Activated naive CD4-positive, alpha-beta T cell treated with anti-CD3 and anti-CD28 coated beads, Interleukin-2, amount 50 U/mL, for 24 hours (primary cell): ENCODE measurements around the gene HOTAIR.
A peak's percentile ranks its signal among the peaks of the same experiment; 100 is the strongest.

Experiments used
- H3K27ac Mint-ChIP-seq: one replicate; pipeline ENCODE4 v1.8.0; 2021; ENCODE audit warnings: mild to moderate bottlenecking, mixed read lengths
- H3K27me3 Mint-ChIP-seq: one replicate; pipeline ENCODE4 v1.8.0; 2021; ENCODE audit warnings: mixed read lengths
- H3K36me3 Mint-ChIP-seq: one replicate; pipeline ENCODE4 v1.8.0; 2021; ENCODE audit warnings: mixed read lengths
- H3K4me1 Mint-ChIP-seq: one replicate; pipeline ENCODE4 v1.8.0; 2021; ENCODE audit warnings: mixed read lengths
- H3K4me3 Mint-ChIP-seq: one replicate; pipeline ENCODE4 v1.8.0; 2021; ENCODE audit warnings: mild to moderate bottlenecking, mixed read lengths
- H3K9me3 Mint-ChIP-seq: one replicate; pipeline ENCODE4 v1.8.0; 2021; ENCODE audit warnings: mixed read lengths

Gene HOTAIR

DNA sequence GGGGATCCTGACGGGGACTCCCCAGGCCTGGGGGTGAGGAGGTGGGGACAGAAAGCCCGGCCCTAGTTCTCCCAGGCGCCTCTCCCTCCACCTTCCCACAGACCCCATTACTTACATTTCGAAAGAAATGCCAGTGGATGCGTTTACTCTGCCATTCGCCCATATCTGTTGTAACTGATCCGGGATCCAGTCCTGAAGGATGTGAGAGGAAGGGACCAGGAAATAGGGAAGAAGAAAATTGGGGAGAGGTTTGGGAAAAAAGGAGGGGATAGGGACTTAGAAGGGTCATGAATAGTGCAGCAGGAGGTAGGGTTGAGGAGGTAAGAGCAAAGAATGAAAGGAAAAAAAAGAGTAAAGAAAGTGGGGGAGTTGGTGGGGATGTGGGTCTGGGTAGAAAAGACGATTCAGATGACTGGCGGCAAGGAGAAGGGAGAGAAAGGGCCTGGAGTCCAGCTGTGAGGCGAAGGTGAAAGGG, 18.9 kb downstream of the HOTAIR start:
- peaks cover 8% of the 10 kb centered on the region for H3K9me3 Mint-ChIP-seq
- peaks cover 23% of the 10 kb centered on the region for H3K4me1 Mint-ChIP-seq
- H3K27ac Mint-ChIP-seq = peak overlapping the region; percentile 67
- H3K27me3 Mint-ChIP-seq = peaks cover 73% of the 10 kb centered on the region
- no peak overlapping the region for H3K4me3 Mint-ChIP-seq
- peaks cover 2% of the 10 kb centered on the region for H3K36me3 Mint-ChIP-seq

DNA sequence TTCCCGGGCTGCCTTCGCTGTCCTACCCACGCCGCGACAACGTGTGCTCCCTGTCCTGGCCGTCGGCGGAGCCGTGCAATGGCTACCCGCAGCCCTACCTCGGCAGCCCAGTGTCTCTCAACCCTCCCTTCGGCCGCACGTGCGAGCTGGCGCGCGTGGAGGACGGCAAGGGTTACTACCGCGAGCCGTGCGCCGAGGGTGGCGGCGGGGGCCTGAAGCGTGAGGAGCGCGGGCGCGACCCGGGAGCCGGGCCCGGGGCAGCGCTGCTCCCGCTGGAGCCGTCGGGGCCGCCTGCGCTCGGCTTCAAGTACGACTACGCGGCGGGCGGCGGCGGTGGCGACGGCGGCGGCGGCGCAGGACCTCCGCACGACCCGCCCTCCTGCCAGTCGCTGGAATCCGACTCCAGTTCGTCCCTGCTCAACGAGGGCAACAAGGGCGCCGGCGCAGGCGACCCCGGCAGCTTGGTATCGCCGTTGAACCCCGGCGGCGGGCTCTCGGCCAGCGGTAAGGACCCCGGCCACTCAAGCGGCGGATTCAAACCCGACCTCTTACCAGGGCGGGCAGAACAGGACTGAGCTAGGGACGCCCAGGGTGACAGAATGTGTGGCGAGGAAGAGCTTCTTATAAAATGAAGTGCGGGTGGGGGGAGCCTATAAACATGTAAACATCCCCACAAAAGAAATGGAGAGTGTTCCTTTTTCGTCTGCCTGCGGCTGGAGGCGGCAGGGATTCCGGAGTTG, 19.5 kb downstream of the HOTAIR start:
- H3K4me1 Mint-ChIP-seq = peaks cover 21% of the 10 kb centered on the region
- H3K27ac Mint-ChIP-seq = no peak overlapping the region
- peaks cover 2% of the 10 kb centered on the region for H3K36me3 Mint-ChIP-seq
- no peak overlapping the region for H3K4me3 Mint-ChIP-seq
- H3K27me3 Mint-ChIP-seq = peaks cover 73% of the 10 kb centered on the region
- peaks cover 8% of the 10 kb centered on the region for H3K9me3 Mint-ChIP-seq

DNA sequence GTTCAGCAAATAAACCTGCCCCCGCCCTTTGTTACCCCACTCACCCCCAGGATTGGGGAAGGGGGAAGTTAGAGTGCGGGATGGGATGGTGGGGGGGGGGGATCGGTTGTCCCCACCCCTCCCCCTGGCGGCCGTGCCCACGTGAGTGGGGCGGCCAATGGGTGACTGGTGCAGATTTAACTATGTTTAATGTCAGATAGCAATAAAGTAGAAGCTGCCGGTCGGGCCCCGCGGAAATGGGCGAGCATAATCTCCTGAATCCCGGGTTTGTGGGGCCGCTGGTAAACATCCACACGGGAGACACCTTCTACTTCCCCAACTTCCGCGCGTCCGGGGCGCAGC, 20.1 kb downstream of the HOTAIR start, which contains the start of gene HOXC12:
TSS of gene HOXC12 (plus strand) at position 210 of the 342 bp plus-strand sequence. CDS start at position 237, 27 bp downstream.
- H3K4me3 Mint-ChIP-seq = no peak within 1 kb of the TSS
- peak within 1 kb of the TSS; percentile 70 for H3K27ac Mint-ChIP-seq
- H3K9me3 Mint-ChIP-seq = peaks cover 5% of the 10 kb centered on the region
- H3K27me3 Mint-ChIP-seq = peaks cover 70% of the 10 kb centered on the region
- H3K4me1 Mint-ChIP-seq = peaks cover 20% of the 10 kb centered on the region
- peaks cover 1% of the 10 kb centered on the region for H3K36me3 Mint-ChIP-seq

- Mint-ChIP-seq H3K9me3 (peaks cover 4% of the 10 kb centered on the region), H3K4me1 (peaks cover 20% of the 10 kb centered on the region), H3K27ac (peak overlapping the region; percentile 70), H3K27me3 (peaks cover 70% of the 10 kb centered on the region), H3K4me3 (no peak overlapping the region), H3K36me3 (no peaks in the 10 kb centered on the region)
Measured at GRCh38 chr12:53953831-53954693, 20.7 kb downstream of the HOTAIR start.

- Mint-ChIP-seq H3K27ac (peak overlapping the region; percentile 90), H3K4me3 (peak overlapping the region; percentile 30), H3K36me3 (no peaks in the 10 kb centered on the region), H3K27me3 (peaks cover 71% of the 10 kb centered on the region), H3K4me1 (peaks cover 20% of the 10 kb centered on the region), H3K9me3 (peaks cover 4% of the 10 kb centered on the region)
Measured at GRCh38 chr12:53952871-53953734, 21.7 kb downstream of the HOTAIR start.

DNA sequence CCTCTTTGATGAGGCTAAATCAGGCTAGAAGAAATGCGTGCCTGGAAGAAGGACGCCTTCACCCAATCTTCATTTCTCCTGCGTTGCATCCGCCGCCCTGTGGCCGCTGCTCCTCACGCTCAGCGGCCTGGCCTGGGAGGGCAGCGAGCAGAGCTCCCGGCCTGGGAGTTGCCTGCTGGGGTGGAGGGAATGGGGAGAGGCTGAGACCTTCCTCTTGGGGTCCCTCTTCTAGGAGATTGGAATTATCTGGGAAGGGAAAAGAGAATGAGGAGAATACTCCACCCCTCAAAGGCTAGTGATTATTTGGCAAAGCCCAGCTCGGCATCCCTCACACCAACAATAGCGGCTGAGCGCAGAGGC, 22.4 kb downstream of the HOTAIR start:
- no peaks in the 10 kb centered on the region for H3K36me3 Mint-ChIP-seq
- H3K4me3 Mint-ChIP-seq = peak overlapping the region; percentile 4
- H3K27ac Mint-ChIP-seq = peak overlapping the region; percentile 51
- peaks cover 69% of the 10 kb centered on the region for H3K27me3 Mint-ChIP-seq
- H3K4me1 Mint-ChIP-seq = peaks cover 20% of the 10 kb centered on the region
- H3K9me3 Mint-ChIP-seq = peaks cover 4% of the 10 kb centered on the region

- Mint-ChIP-seq H3K36me3 (no peaks in the 10 kb centered on the region), H3K27ac (peak overlapping the region; percentile 68), H3K9me3 (peaks cover 4% of the 10 kb centered on the region), H3K4me1 (peaks cover 17% of the 10 kb centered on the region), H3K27me3 (peaks cover 67% of the 10 kb centered on the region), H3K4me3 (peak overlapping the region; percentile 4)
Measured at GRCh38 chr12:53951577-53952334, 23.0 kb downstream of the HOTAIR start.

DNA sequence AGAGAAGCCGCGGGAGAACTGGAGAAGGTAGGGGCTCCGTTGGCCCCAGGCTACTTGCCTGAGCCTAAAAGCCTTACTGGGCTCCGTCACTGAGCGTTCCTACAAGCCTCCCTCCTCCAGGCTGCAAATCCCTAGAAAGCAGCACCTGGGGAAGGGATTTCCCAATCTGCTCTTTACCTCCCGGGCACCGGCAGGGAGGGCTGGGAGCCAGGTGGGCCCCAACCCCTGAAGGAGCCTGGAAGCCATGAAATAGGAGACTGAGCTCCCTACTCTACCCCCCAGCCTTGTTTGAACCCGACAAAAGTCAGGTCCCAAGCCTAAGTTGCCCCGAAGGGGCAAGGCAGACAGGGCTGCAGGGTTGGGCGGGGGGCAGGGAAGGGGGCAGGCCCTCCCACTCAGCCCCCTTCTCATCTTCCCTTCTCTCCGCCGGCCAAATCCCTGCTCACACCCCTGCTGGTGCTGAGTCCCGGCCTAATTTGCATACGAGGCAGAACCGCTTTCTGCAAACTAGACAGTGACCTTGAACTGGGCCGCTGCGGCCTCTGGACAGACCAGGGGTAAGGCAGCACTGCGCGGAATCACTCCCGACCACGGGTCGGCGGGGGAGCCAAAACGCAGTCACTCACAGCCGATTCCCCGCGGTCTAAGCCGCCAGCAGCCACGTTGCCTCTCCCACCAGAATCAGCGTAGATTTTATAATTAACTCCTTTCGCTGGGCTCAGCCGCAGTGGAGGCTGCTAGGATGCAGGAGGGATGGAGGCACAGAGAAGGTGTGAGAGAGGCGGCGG, 23.8 kb downstream of the HOTAIR start:
- H3K4me3 Mint-ChIP-seq = no peak overlapping the region
- peaks cover 9% of the 10 kb centered on the region for H3K4me1 Mint-ChIP-seq
- peaks cover 67% of the 10 kb centered on the region for H3K27me3 Mint-ChIP-seq
- peak overlapping the region; percentile 68 for H3K27ac Mint-ChIP-seq
- no peaks in the 10 kb centered on the region for H3K36me3 Mint-ChIP-seq
- H3K9me3 Mint-ChIP-seq = peaks cover 4% of the 10 kb centered on the region

GRCh38 chr12:53950437-53950773, 24.3 kb downstream of the HOTAIR start:
- H3K4me1 Mint-ChIP-seq = peaks cover 6% of the 10 kb centered on the region
- H3K27ac Mint-ChIP-seq = no peak overlapping the region
- H3K9me3 Mint-ChIP-seq = peaks cover 4% of the 10 kb centered on the region
- peaks cover 66% of the 10 kb centered on the region for H3K27me3 Mint-ChIP-seq
- H3K4me3 Mint-ChIP-seq = no peak overlapping the region
- H3K36me3 Mint-ChIP-seq = no peaks in the 10 kb centered on the region

DNA sequence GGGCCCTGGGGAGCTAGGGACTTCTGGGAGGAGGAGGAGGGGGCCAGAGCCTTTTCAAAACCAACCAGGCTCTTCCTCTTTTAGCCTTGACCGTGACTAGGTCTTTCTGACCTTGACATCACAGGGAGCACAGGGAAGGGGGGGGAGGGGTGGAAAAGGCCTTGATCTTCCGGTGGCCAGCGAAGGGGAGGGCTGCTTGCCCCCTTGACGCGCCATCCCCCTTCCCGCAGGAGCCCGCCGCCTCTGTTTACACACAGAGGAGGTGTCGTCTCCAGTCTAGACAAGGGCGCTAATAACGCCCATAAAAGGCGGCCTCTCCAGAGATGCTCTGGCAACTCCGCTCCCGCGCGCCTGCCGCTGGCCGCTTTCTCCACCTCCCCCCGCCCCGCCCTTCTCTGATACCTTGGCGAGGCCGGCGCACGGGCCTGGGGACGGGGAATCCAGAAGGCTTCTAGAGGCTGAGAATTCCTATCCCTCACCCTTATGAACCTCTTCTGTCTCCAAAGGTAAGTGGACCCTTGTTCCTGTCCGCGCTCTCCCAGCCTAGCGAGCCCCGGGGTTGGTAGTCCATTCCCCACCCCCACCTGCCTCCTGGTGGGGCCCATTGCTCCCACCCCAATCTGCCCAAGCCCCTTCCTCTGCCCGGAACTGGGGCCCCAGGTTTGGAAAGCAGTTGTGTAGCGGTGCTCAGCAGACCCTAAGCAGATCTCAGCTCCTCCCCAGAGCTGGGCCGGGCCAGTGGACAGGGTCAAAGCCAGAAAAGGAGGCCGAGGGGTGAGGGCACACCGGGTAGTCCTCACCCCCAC, 24.9 kb downstream of the HOTAIR start:
- Mint-ChIP-seq H3K4me3 (no peak overlapping the region), H3K27ac (no peak overlapping the region), H3K9me3 (peaks cover 4% of the 10 kb centered on the region), H3K36me3 (no peaks in the 10 kb centered on the region), H3K27me3 (peaks cover 71% of the 10 kb centered on the region), H3K4me1 (peaks cover 8% of the 10 kb centered on the region)

DNA sequence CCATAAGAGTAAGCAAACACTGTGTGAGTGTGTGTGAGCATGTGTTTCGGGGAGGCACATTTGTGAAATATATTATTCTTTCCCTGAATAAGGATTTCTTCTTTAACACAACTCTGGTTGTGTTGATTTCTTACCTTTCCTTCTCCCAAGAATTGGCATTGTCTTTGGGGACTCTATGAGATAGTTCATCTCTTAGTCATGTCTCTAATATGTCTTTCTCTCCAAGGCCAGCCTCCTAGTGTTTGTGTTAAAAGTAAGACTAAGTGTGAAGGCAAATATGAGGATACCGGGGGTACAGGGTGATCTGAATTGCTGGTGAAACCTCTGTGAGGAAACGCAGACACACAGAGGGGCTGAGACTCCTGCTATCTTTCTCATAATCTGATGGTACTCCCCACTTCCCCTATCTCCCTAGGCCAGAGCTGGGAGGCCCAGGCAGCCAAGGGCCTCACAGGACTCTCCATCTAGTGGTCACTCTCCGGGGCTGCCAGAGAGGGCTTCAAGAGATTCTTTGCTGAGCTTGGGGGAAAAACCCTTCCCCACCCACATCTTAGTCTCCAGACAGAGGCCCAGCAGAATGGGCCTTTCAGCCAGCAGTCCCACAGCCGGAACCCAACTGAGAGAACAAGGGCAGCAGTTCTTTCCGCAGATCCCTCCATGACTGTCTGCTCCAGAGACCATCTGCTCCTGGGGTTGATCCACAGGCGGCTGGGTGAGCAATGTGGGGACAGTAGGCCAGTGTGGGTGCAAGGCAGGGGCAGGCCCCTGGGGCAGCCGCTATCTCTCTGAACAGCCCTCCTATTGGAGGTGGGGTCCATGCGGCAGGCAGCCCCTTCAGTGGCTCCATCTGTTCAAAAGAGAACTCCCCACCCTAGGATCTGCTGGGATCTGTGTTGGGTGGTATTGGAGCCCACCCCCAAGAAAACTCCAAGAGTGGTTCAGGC, 25.8 kb downstream of the HOTAIR start:
- Mint-ChIP-seq H3K27me3 (peaks cover 71% of the 10 kb centered on the region), H3K9me3 (peaks cover 4% of the 10 kb centered on the region), H3K27ac (no peak overlapping the region), H3K4me1 (peaks cover 8% of the 10 kb centered on the region), H3K4me3 (no peak overlapping the region), H3K36me3 (no peaks in the 10 kb centered on the region)

- no peaks in the 10 kb centered on the region for H3K9me3 Mint-ChIP-seq
- H3K27me3 Mint-ChIP-seq = peaks cover 71% of the 10 kb centered on the region
- H3K27ac Mint-ChIP-seq = no peak overlapping the region
- H3K4me3 Mint-ChIP-seq = no peak overlapping the region
- H3K4me1 Mint-ChIP-seq = peaks cover 3% of the 10 kb centered on the region
- H3K36me3 Mint-ChIP-seq = peaks cover 2% of the 10 kb centered on the region
Measured at GRCh38 chr12:53947743-53948142, 27.0 kb downstream of the HOTAIR start.
